Measurements from ENCODE around the gene TEX22.

TEX22 gene

GRCh38 chr14:105350450-105351244 is 47.7 kb upstream of the TEX22 start:
- Histone ChIP-seq H3F3A (ENCODE audit: low read depth) (no peaks in the 10 kb centered on the region), H3K9me2 (replicated peaks; ENCODE audit: low read depth, low read length) (no peaks in the 10 kb centered on the region), H4K20me1 (ENCODE audit: insufficient read depth, low read length, poor library complexity, severe bottlenecking) (peaks cover 4% of the 10 kb centered on the region), H3K79me2 (ENCODE audit: insufficient read depth, low read length) (no peaks in the 10 kb centered on the region), H2AFZ (ENCODE audit: low read length) (no peak overlapping the region), H3K27me3 (ENCODE audit: insufficient read depth, low read length, poor library complexity, severe bottlenecking) (no peaks in the 10 kb centered on the region), H3K4me2 (ENCODE audit: low read depth, low read length, poor library complexity, severe bottlenecking) (no peak overlapping the region), H3K9me3 (ENCODE audit: insufficient read depth, low read depth, low read length) (no peaks in the 10 kb centered on the region), H3K36me3 (ENCODE audit: insufficient read depth, low read length) (peaks cover 8% of the 10 kb centered on the region; the same call in 1 of the 2 replicates), H3K9ac (ENCODE audit: low read depth, low read length, poor library complexity, severe bottlenecking) (no peak overlapping the region), H3K4me3 (ENCODE audit: low read length, poor library complexity, severe bottlenecking) (no peak overlapping the region), H3K4me1 (ENCODE audit: insufficient read depth, low read length, poor library complexity, severe bottlenecking) (peaks cover 4% of the 10 kb centered on the region)
- TF ChIP-seq CTCF (conservative IDR thresholded peaks at IDR 0.05; ENCODE audit: low read length) (no peak), EZH2phosphoT487 (IDR thresholded peaks at IDR 0.05; ENCODE audit: borderline replicate concordance) (no peak)

DNA sequence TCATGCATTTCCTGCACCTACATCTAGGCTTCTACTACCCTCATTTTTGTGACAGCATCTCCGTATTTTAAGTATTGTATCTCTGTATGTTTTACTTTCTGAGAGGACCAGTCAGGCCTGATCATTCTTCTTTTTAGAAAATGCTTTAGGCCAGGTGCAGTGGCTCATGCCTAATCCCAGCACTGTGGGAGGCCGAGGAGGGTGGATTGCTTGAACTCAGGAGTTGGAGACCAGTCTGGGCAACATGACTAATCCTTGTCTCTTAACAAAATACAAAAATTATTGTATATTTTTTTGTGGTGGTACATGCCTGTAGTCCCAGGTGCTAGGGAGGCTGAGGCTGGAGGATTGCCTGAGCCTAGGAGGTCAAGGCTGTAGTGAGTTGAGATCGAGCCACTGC is 46.9 kb upstream of the TEX22 start:
- Histone ChIP-seq H3K9ac (ENCODE audit: low read depth, low read length, poor library complexity, severe bottlenecking) (no peak overlapping the region), H3F3A (ENCODE audit: low read depth) (no peaks in the 10 kb centered on the region), H3K79me2 (ENCODE audit: insufficient read depth, low read length) (no peaks in the 10 kb centered on the region), H3K4me2 (ENCODE audit: low read depth, low read length, poor library complexity, severe bottlenecking) (no peak overlapping the region), H3K36me3 (ENCODE audit: insufficient read depth, low read length) (peaks cover 8% of the 10 kb centered on the region; the same call in 1 of the 2 replicates), H3K4me3 (ENCODE audit: low read length, poor library complexity, severe bottlenecking) (no peak overlapping the region), H2AFZ (ENCODE audit: low read length) (no peak overlapping the region), H3K4me1 (ENCODE audit: insufficient read depth, low read length, poor library complexity, severe bottlenecking) (peaks cover 4% of the 10 kb centered on the region), H4K20me1 (ENCODE audit: insufficient read depth, low read length, poor library complexity, severe bottlenecking) (peaks cover 4% of the 10 kb centered on the region), H3K9me3 (ENCODE audit: insufficient read depth, low read depth, low read length) (no peaks in the 10 kb centered on the region), H3K27me3 (ENCODE audit: insufficient read depth, low read length, poor library complexity, severe bottlenecking) (no peaks in the 10 kb centered on the region), H3K9me2 (replicated peaks; ENCODE audit: low read depth, low read length) (no peaks in the 10 kb centered on the region)
- TF ChIP-seq CTCF (conservative IDR thresholded peaks at IDR 0.05; ENCODE audit: low read length): no peak
- no peak for TF ChIP-seq EZH2phosphoT487 (IDR thresholded peaks at IDR 0.05; ENCODE audit: borderline replicate concordance)

GRCh38 chr14:105351920-105352851 is 46.2 kb upstream of the TEX22 start:
- Histone ChIP-seq H2AFZ (ENCODE audit: low read length) (no peak overlapping the region), H3F3A (ENCODE audit: low read depth) (no peaks in the 10 kb centered on the region), H3K9me3 (ENCODE audit: insufficient read depth, low read depth, low read length) (no peaks in the 10 kb centered on the region), H3K36me3 (ENCODE audit: insufficient read depth, low read length) (peaks cover 8% of the 10 kb centered on the region; the same call in 1 of the 2 replicates), H3K27me3 (ENCODE audit: insufficient read depth, low read length, poor library complexity, severe bottlenecking) (no peaks in the 10 kb centered on the region), H4K20me1 (ENCODE audit: insufficient read depth, low read length, poor library complexity, severe bottlenecking) (peaks cover 4% of the 10 kb centered on the region), H3K4me2 (ENCODE audit: low read depth, low read length, poor library complexity, severe bottlenecking) (no peak overlapping the region), H3K4me1 (ENCODE audit: insufficient read depth, low read length, poor library complexity, severe bottlenecking) (peaks cover 4% of the 10 kb centered on the region), H3K9ac (ENCODE audit: low read depth, low read length, poor library complexity, severe bottlenecking) (no peak overlapping the region), H3K9me2 (replicated peaks; ENCODE audit: low read depth, low read length) (no peaks in the 10 kb centered on the region), H3K4me3 (ENCODE audit: low read length, poor library complexity, severe bottlenecking) (no peak overlapping the region), H3K79me2 (ENCODE audit: insufficient read depth, low read length) (no peaks in the 10 kb centered on the region)
- TF ChIP-seq EZH2phosphoT487 (IDR thresholded peaks at IDR 0.05; ENCODE audit: borderline replicate concordance): no peak
- peak; percentile 83 for TF ChIP-seq CTCF (conservative IDR thresholded peaks at IDR 0.05; ENCODE audit: low read length)

Measured in Loucy (cell line).